Stomach (tissue), 9 donors: ENCODE data around the gene DBF4. TPM values are rescaled to one million over a fixed set of nuclear protein-coding genes. Genes with fewer than 3 reads are reported as not detected.
"Not testable (repeated sequence)": the region's sequence is repeated elsewhere in the genome, so short reads cannot be mapped to it uniquely, and the experiment has no call there.

Experiments
- DNase-seq, 2 donors: peaks; one replicate each; pipeline versions ENCODE4 v3.0.0 to v3.0.0-alpha.2; 2013 to 2019
- H3K27ac ChIP-seq, 5 donors: fragments of 200-600 bp in 4 of 5; sonication (generic) in 4 of 5; one replicate each; pipeline ENCODE4 v1.5.1; 2013 to 2019; ENCODE audit warnings: mild to moderate bottlenecking in 1 of 5, moderate library complexity in 1 of 5
- H3K27me3 ChIP-seq, 3 donors: fragments of 200-600 bp; sonication (generic); one replicate each; pipeline ENCODE4 v1.5.1; 2017 to 2019; ENCODE audit warnings: mixed run types in 1 of 3
- H3K36me3 ChIP-seq, 4 donors: fragments of 200-600 bp; sonication (generic); 1 replicate in 3 of 4; 2 replicates in 1 of 4; pipeline ENCODE4 v1.5.1; 2016 to 2019
- H3K4me1 ChIP-seq, 4 donors: fragments of 200-600 bp; sonication (generic); one replicate each; pipeline ENCODE4 v1.5.1; 2016 to 2019
- H3K4me3 ChIP-seq, 4 donors: fragments of 200-600 bp; sonication (generic) in 3 of 4; one replicate each; pipeline ENCODE4 v1.5.1; 2016 to 2019; ENCODE audit warnings: mild to moderate bottlenecking in 1 of 4
- H3K9me3 ChIP-seq, 4 donors: fragments of 200-600 bp; sonication (generic); one replicate each; pipeline ENCODE4 v1.5.1; 2016 to 2019
- CTCF ChIP-seq, 7 experiments: fragments of 450-650 bp in 4 of 7; fragments of 200-600 bp in 3 of 7; sonication (generic) in 3 of 7; IDR thresholded peaks; one replicate each; pipeline ENCODE4 v1.5.1; 2016 to 2019; ENCODE audit warnings: antibody characterized with exemption in 7 of 7, control low read depth in 2 of 7, mild to moderate bottlenecking in 1 of 7
- EP300 ChIP-seq: sonication (generic); formaldehyde crosslinking; IDR thresholded peaks from one replicate; pipeline ENCODE4 v1.6.1; 2017; ENCODE audit warnings: antibody characterized with exemption
- POLR2A ChIP-seq, 4 donors: fragments of 450-650 bp; IDR thresholded peaks; one replicate each; pipeline ENCODE4 v1.6.1; 2016; ENCODE audit warnings: antibody characterized with exemption in 4 of 4, control low read depth in 2 of 4, mild to moderate bottlenecking in 1 of 4, moderate library complexity in 1 of 4
- POLR2AphosphoS5 ChIP-seq, 3 donors: sonication (generic); formaldehyde crosslinking; IDR thresholded peaks; one replicate each; pipeline ENCODE4 v1.6.1; 2016; ENCODE audit warnings: antibody characterized with exemption in 3 of 3
- WGBS, 5 donors: extraction: QIAGEN DNeasy Blood & Tissue Kit in 3 of 5; methylation state at CpG; one replicate each; pipeline versions ENCODE4 v1.1.5 to v1.1.7; 2013 to 2018; 5-methylcytosine and 5-hydroxymethylcytosine counted together
- intact Hi-C: fragments of 100-400 bp; cut with DNase I; formaldehyde crosslinking; loops from one replicate; pipeline ENCODE4 v1.15.1; 2023; ENCODE audit warnings: low total_unique reads
- polyA plus RNA-seq, 3 donors: library from polyadenylated mRNA; stranded (reverse); fragments of 200-250 nt; gene quantifications; one replicate each; pipeline ENCODE4 v1.2.3, GENCODE V29; 2013
- total RNA-seq, 5 donors: library from RNA; depleted of rRNA; stranded (reverse); fragments of >200 nt; gene quantifications; one replicate each; pipeline versions ENCODE4 v1.1.0 to v1.2.3, GENCODE V29; 2014 to 2016
- donor health status: healthy with polysubstance abuse.
- donor health status: Bipolar disorder and iron deficiency.
- donor health status: healthy.

Gene DBF4
- total and polyA plus RNA-seq, 8 donors: 2.0 to 29.9 (median 9.1) TPM

DNA sequence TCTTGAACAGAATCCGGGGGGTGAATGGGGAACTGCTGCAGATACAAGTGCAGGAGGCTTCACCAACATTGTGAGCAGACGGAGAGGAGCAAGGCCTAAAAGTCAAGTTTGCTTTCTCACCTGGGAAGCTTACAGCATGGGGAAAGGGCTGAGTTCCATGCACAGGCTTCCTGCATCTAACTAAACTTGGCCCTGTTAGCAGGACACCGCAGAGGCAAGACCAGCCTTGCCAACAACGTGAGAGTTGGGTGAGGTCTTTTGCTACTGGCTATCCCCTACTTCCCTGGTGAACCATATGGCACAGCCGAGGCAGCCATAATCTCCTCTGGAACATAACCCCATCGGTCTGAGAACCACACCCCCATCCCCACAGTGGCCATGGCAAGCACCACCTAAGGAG, 43.6 kb downstream of the DBF4 start:
- Histone ChIP-seq H3K27ac (no peak overlapping the region), H3K4me3 (no peak overlapping the region), H3K27me3 (no peaks in the 10 kb centered on the region), H3K9me3 (no peaks in the 10 kb centered on the region), H3K4me1 (no peaks in the 10 kb centered on the region), H3K36me3 (no peaks in the 10 kb centered on the region)
- DNase-seq: no peak
- no peak for TF ChIP-seq EP300
- TF ChIP-seq POLR2A (IDR thresholded peaks at IDR 0.05): no peak
- no peak for TF ChIP-seq CTCF (IDR thresholded peaks at IDR 0.05)
- TF ChIP-seq POLR2AphosphoS5 (IDR thresholded peaks at IDR 0.05): no peak
- 88 to 95% (median 90%) methylated on average over 4 to 6 of the region's 6 CpGs for WGBS, 5 donors
- intact Hi-C loops: no loop called here

DNA sequence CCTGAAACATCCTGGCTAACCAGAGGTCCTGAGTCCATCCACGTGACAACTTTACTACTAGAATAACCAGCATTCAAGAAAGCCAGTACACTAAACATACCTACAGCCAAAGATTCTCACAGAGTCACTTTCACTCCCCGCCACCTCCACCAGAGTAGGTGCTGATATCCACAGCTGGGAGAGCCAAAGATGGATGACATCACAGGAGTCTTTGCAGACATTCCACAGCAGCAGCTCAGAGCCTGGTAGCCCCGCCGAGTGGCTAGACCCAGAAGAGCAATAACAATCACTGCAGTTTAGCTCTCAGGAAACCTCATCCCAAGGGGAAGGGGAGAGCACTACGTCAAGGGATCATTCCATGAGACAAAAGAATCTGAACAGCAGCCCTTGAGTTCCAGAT, 44.3 kb downstream of the DBF4 start:
- 71 to 90% (median 80%) methylated on average over 5 of the region's 5 CpGs for WGBS, 5 donors
- H3K27ac ChIP-seq: no peak overlapping the region
- intact Hi-C loops: no loop called here

DNA sequence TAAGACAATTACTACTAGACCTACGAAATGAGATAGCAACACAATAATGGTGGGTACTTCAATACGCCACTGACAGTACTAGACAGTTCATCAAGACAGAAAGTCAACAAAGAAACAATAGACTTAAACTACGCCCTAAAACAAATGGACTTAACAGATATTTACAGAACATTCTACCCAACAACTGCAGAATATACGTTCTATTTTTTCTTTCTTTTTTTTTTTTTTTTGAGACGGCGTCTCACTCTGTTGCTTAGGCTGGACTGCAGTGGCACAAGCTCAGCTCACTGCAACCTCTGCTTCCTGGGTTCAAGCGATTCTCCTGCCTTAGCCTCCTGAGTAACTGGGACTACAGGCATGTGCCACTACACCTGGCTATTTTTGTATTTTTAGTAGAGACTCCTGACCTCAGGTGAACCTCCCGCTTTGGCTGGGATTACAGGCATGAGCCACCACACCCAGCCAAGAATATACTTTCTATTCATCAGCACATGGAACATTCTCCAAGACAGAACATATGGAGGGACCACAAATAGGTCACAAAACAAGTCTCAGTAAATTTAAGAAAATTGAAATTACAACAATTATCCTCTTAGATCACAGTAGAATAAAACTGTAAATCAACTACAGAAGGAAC, 46.6 kb downstream of the DBF4 start:
- intact Hi-C loops, H3K4me3 ChIP-seq, H3K9me3 ChIP-seq, H3K36me3 ChIP-seq, H3K27ac ChIP-seq, H3K27me3 ChIP-seq, DNase-seq, H3K4me1 ChIP-seq: not testable (repeated sequence)
- 88 to 95% (median 93%) methylated on average over 8 of the region's 8 CpGs for WGBS, 5 donors

More for the DNA sequence above, 44.3 kb downstream of the DBF4 start:
- no peak for TF ChIP-seq POLR2AphosphoS5 (IDR thresholded peaks at IDR 0.05)
- TF ChIP-seq EP300: no peak
- no peak for TF ChIP-seq CTCF (IDR thresholded peaks at IDR 0.05)
- TF ChIP-seq POLR2A (IDR thresholded peaks at IDR 0.05): no peak
- DNase-seq: no peak
- Histone ChIP-seq H3K36me3 (no peaks in the 10 kb centered on the region), H3K4me3 (no peak overlapping the region), H3K27me3 (no peaks in the 10 kb centered on the region), H3K9me3 (no peaks in the 10 kb centered on the region), H3K4me1 (no peaks in the 10 kb centered on the region)

GRCh38 chr7:87926581-87927461, 50.5 kb downstream of the DBF4 start:
- no peaks in the 10 kb centered on the region for H3K4me1 ChIP-seq
- no peak overlapping the region for H3K4me3 ChIP-seq
- DNase-seq: peak in 1 of 2 donors; percentile 20
- H3K36me3 ChIP-seq: no peaks in the 10 kb centered on the region
- H3K9me3 ChIP-seq: no peaks in the 10 kb centered on the region
- no peak overlapping the region for H3K27ac ChIP-seq
- TF ChIP-seq POLR2AphosphoS5 (IDR thresholded peaks at IDR 0.05) (no peak), POLR2A (IDR thresholded peaks at IDR 0.05) (no peak), EP300 (no peak), CTCF (IDR thresholded peaks at IDR 0.05) (no peak)
- no peaks in the 10 kb centered on the region for H3K27me3 ChIP-seq
- WGBS, 5 donors: 54 to 59% (median 57%) methylated on average over 6 of the region's 6 CpGs
- intact Hi-C loops: no loop called here

- Histone ChIP-seq H3K27me3 (peaks cover 0 to 17% (median 0%) of the 10 kb centered on the region in 3 donors), H3K4me3 (peak overlapping the region; percentile 66 to 90 (median 76)), H3K4me1 (peaks cover 8 to 21% (median 17%) of the 10 kb centered on the region in 4 donors), H3K9me3 (no peaks in the 10 kb centered on the region), H3K36me3 (no peaks in the 10 kb centered on the region), H3K27ac (peak overlapping the region in 2 of 5 donors; percentile 32 to 51)
- intact Hi-C loops: no loop called here
- whole genome bisulfite sequencing, 5 donors: 6 to 11% (median 10%) methylated on average over 9 of the region's 9 CpGs
- DNase-seq: no peak
- TF ChIP-seq EP300: no peak
- no peak for TF ChIP-seq POLR2AphosphoS5 (IDR thresholded peaks at IDR 0.05)
- no peak for TF ChIP-seq CTCF (IDR thresholded peaks at IDR 0.05)
- no peak for TF ChIP-seq POLR2A (IDR thresholded peaks at IDR 0.05)
Observed at GRCh38 chr7:87933605-87933952, 57.3 kb downstream of the DBF4 start.
